HG02571 (cell line): ENCODE measurements around the gene OSER1.

Experiments used
- ATAC-seq: cut with Tn5 transposase; IDR thresholded peaks from one replicate; pipeline ENCODE4 v1.9.1; 2021; ENCODE audit warnings: mild to moderate bottlenecking, moderate library complexity; ENCODE audit not compliant: unreplicated experiment

The OSER1 gene

DNA sequence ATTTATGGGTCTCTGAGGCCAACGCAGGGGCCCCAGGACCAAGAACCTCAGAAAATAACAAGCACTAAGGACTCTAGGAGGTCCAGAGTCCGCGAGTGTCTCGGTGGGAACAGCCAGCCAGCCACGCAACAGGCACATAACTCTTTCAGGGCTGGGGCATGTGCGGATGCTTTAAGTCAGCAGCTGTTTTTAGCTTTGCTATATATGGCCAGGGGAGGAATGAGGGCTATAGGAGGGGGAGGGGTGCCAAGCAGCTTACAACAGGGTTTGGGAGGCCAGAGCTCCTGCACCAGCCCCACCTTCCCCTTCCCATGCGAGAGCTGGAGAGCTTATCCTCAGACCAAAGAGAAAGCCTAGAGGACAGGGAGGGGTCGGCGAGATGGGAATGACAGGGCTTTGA lies 29.8 kb downstream of the OSER1 start:
- no peak for ATAC-seq

DNA sequence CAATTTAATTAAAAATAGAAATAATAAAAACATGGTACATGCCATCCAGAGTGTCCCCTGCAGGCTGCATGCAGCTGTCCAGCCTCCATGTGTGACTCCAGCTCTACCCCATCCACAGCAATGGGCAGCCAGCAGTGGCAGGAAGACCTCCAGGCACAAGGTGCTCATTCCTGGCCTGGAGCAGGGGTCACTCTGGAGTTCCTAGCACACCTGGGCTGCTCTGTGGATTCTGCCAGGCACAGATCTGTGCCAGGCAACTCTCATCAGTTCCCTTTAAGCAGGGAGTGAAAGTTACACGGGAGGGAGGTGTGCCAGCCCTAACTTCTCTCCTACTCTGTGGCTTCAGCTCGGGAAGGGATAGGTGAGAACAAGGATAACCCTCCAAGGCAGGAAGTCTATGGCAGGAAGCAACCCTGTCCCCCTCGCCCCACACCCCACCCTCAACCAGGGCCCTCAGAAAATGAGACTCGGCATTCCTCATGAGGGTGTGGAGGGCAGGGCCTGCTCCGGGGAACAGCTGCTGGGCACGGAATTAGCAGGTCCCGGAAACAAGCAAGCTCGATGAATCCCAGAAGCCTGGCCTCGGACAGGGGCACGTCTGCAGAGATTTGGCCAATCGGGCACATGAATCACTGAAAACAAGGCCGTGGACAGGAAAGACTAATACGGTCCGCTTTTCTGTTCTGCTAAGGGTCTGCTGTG lies 33.6 kb downstream of the OSER1 start:
- no peak for ATAC-seq

DNA sequence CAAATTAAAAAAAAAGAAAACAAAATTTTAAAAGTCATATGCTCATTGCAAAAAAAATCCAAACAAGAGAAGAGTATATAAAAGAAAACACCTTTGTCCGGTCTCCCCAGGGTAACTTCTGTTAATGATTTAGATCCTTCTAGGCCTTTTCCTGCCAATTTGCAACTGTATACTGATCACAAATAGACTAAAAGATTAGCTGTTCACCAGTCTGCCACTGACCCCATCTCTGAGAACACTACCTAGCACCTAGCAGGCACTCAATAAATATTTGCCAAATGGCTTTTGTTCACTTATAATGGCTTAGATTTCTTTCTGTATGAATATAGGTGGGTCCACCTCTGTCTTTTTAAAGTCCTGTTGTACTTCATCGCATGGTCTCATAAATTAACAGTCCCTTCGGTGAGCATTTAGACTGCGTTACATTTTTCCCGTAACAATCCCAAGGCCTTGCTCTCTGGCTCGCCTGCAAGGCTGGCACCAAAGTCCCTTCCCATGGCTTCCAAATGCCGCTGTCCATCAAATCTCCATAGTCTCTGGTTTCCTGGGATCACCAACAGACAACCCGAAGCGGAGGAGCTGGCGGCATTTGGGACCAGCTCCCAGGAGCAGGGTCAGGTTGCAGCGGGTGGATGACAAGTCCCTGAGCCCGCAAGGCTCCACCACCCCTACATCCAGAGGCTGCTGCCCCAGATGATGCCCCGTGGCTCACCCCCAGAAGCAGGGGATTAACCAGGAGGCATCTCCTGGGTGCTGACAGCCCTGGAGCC lies 35.4 kb downstream of the OSER1 start:
- ATAC-seq: no peak

DNA sequence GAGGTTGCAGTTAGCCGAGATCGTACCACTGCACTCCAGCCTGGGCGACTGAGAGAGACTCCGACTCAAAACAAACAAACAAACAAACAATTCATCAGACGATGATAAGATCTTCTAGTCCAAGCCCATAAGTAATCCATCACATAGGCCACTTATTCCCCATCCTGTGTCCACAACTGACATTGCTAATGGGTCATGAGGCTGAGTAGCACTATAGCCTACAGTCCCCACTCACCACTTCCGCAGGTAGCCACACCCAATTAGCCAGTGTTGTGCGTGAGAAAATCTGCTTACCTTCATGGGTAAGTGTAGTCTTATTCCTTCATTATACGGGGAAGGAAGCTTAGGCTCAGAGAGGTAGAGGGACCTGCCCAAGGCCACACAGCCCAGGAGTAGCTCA lies 36.7 kb downstream of the OSER1 start:
- ATAC-seq: no peak

DNA sequence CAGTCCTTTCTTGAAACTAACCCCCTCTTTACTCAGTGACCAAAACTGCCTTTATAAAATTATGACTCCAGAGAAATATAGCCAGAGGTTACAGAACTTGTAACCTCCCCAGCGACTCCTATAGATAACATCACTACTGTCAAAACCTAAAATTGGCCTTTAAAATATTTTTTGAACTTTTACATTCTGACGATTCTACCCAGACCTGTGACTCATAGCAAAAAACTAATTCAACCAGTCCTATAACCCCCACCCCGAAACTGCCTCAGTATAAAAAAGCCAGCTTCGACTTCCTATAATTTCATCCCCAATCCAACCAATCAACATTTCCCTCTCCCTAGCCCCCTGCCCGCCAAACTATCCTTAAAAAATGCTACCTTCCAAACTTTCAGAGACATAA lies 37.5 kb downstream of the OSER1 start:
- ATAC-seq: no peak

DNA sequence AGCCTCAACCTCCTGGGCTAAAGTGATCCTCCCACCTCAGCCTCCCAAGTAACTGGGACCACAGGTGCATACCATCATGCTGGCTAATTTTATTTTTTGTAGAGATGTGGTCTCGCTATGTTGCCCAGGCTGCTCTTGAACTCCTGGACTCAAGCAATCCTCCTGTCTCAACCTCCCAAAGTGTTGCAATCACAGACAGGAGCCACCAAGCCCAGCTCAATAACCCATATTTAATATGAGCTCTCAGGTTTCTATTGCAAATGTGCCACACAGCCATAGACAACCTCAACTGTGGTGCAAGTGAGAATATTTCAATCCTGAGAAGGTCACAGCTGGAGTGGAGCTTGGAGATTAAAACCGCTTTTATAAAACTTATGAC lies 38.0 kb downstream of the OSER1 start:
- no peak for ATAC-seq

DNA sequence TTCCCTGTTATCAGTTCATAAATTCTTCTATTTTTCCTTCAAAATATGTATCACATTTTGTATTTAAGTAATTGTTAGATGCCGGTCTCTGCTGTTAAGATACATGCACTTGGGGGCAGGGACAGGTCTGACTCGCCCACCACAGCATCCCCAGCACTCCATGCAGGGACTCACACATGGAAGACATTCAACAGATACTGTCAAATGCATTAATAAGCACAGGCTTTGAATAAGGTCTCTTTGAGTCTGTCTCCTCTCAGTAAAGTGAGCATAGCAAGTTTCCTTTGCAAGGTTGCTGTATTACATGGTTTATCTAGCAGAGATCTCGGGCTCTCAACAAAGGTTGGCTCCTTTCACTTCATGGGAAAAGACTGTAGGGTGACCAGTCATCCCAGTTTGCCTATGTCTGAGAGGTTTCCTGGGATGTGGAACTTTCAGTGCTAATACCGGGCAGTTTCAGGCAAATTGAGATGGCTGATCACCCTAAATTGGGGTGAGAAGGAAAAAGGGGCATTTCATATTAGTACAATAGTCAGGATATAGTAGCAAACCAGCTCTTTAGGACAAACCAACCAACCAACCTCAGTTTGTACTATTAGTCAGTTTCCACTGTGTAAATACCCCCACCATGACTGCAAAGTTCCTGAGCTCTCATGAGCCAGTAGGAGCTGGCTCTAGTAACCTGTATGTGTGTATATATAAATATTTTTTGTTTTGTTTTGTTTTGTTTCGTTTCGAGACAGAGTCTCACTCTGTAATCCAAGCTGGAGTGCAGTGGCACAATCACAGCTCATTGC lies 38.6 kb downstream of the OSER1 start:
- no peak for ATAC-seq

DNA sequence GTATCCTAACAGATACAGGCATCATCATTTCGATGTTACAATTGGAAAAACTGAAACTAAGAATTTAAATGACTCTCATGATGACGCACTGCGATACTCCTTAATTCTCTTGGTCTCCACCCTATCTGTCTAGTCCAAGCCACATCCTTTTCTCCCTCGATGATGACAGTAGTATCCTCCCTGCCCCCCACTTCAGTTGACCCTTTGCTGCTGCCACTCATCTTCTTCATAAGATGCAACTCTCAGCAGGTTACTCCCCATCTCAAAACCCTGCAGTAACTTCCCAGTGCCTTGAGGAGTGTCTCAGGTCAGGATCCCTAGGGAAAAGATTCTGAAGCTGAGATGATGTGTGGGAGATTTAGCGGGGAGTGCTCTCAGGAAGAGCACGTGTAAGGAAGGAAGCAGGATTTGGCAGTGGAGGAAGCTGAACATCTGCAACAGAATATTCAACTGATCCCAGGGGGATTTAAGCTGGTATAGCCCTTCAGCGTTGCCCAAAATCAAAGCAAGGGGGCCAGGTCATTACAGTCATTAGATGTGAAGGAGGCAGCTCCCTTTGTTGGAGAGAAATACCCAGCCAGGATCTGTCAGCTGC lies 39.7 kb downstream of the OSER1 start:
- ATAC-seq: no peak

DNA sequence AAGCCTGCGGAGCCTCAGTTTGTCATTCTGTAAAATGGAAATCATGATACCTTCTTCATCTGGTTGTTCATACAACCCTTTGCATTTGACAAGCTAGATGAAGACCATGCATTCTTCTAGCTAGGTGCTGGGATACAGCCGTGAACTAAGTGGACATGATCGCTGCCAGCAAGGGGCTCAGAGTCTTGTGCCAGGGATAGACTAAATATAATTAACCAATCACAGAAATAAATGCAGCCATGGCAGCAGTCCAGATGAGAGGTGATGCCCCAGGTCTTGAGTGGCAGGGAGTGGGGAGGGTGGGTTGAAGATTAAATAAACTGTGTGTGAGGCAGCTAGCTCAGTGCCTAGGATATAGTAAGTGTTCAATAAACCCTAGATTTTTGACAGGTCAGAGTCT lies 42.8 kb downstream of the OSER1 start:
- no peak for ATAC-seq

DNA sequence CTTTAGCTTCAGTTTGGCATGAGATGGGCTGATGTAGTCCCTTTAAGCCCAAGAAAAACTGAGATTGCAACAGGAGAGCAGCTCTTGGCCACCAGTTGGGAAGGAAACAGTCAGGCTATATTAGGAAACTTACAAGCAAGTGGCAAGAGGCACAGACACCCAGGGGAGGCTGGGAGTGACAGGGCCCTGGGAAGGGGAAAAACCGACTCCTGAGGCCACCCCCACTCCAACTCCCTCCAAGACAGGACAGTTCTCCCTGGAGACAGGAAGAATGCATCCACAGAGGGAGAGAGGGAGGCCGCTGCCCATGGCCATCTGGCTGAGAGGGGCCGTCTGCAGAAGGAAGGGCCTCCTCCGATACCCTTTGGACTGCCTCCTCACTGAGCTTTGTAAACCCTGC lies 44.1 kb downstream of the OSER1 start:
- ATAC-seq: no peak

DNA sequence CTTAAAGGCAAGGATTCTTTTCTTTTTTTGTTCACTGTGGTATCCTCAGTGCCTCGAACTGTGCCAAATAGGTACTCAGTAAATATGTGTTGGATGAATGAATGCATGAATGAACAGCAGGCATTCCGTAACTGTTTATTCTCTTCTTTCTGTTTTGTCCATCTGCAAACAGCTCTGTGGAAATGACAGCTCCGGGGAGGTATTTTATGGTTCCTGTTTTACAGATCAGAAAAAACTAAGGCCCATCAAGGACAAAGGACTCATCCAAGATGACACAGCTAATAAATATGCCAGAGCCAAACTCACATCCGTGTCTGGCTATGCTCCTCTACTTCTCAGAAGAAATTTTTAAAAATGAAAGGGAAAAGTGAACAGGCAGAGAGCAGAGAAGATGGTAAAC lies 44.6 kb downstream of the OSER1 start:
- ATAC-seq: no peak

DNA sequence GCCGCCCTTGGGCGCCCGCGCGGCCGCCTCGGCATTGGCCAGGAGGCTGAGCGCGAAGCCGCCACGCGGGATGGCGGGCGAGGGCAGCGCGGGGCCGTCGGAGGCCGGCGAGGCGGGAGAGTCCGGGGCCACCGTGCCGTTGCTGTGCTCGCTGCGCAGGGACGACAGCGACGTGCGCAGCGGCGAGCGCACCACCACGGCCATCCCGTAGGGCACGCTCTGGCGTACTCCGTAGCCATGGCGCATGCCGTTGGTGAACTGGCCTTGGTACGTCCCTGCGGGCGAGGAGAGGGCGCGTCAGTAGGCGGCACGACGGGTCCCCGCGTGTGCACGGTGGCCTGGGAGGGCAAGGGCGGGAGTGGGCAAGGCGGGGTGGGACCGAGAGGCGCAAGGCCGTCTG lies 50.4 kb downstream of the OSER1 start:
- no peak for ATAC-seq

DNA sequence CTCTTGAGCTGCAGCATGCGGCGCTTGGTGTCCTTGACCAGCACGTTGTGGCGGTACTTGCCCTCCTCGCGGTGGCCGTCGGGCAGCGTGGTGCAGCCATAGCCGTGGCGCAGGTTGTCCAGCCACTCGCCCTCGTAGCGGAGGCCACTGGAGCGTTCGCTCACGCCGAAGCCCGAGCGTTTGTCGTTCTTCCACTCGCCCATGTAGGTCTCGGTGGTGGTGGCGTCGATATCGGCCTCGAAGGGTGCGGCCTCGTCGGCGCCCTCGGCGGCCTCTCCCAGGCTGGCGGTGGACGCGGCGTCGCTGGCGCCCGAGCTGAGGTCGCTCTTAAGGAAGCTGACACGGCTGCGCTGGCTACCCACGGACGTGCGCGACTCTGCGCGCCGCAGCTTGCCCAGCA lies 50.9 kb downstream of the OSER1 start:
- no peak for ATAC-seq

DNA sequence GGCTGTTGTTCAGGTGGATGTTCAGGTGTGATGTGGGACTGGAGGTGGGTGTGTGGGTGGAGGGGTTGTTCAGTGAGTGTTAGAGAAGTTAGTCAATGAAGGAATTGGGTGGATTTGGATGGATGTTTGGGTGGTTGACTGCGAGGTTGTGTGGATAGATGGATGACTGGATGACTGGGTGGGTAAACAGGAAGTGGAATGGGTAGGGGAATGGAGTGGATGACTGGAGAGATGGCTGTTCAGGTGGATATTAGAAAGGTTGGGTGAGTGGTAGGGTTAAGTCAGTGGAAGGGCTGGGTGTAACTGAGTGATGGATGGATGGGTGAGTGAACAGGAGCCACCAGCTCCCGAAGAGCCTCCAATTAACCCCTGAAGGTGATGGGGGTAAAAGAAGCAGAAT lies 51.4 kb downstream of the OSER1 start:
- no peak for ATAC-seq

DNA sequence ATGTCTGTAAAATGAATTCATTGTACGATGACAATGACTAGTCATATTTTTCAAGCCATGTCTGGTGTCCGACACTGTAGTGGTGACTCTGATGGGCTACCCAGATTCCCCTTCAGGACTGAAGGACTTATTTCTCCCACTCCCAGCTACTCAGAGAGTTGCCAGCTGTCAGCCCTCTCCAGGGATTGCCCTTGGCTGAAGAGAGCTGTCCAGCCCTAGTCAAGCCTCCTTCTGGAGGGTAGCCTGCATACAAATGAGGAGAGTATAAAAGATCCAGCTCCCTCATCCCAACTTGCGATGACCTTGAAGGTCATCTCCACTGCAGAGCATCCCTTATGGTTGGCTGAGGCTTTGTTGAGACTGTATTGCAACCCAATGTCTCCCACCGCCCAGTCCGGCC lies 53.5 kb downstream of the OSER1 start:
- no peak for ATAC-seq

DNA sequence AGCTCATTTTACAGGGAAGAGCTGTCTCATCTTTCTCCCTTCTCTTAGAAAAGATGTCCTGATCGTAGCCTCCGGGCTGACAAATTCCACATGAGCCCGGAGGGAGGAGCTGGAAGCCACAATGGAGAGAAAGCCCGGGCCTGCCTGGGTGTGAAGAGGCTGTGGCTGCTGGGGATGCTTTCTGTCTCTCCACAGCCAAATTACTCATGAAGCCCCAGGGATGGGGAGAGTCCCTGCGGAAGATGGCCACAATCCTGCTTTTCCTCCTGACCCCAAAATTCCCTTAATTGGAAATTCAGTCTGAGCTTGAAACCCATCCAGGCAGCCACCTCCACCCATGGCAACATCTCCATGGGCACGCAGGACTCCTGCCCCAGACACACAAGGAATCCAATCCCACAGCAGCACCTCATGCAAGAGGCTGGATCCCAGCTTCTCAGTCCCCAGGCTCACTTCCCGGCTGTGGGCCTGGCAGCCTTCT lies 56.0 kb downstream of the OSER1 start:
- ATAC-seq: no peak

DNA sequence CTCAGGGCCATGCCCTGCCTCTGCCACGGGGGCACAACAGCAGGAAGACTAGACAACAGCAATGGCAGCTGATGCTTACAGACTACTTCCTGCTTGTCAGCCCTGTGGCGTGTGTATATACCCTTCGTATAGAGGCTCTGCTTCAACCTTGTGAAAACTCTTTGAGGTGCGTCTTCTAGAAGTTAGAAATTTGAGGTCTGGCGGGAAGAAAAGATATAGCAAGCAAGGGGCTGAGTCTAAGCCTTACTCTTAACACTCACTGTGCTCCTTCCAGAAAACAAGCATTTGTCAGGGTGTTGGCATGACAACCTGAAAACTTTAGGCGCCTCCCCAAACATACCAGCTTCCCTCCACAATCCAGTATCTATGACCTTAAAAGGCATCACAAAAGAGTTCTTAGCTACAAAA lies 56.9 kb downstream of the OSER1 start:
- ATAC-seq: no peak

DNA sequence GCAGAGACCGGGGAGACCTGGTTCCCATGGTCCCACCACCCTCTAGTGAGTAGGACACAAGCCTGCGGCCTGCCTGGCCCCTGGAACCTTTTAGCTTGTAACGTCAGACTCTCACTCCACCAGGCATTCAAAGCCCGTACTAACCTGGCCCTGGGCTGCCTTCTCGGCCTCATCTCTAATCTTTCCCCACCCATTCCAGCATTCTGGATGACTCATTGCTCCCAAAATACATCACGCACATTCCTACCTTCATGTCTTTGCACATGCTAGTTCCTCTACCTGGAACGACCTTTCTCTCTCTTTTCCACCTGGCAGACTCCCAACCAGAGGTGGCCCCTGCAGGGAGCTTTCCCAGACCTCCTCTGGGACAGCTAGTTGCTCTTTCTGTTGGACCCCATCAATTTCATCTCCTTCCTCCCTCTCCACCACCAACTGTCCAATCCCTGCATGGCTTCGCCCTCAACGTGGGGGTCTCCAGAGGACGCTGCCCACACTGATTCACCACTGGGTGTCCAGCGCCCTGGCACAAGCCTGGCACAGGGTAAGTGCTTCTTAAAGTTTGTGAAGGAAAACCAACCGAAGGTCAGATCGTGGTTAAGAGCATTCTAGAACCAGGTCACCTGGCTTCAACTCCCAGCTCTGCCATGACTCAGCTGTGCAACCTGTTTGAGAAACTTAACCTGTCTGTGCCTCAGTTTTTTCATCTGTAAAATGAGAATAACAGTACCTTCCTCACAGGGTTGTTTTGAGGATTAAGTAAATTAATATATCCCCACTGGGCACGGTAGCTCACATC lies 58.8 kb downstream of the OSER1 start:
- no peak for ATAC-seq

DNA sequence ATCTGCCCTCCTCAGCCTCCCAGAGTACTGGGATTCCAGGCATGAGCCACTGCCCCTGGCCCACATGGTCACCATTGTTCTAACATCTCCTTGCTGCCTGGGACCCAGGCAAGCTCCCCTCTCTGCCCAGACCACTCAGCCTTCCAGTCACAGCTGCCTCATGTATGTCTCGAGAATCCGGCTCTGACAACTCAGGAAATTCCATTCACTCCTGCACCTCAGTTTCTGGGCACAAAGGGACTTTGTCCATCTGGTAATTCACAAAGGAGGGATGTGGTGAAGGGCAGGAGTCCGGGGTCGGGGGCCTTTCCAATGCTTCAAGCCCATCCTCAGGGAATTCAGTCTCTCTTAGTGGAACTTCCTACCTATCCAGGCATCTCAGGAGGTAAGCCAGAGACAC lies 64.3 kb downstream of the OSER1 start:
- ATAC-seq: no peak
